DND-41 (cell line): ENCODE data around the gene SEMA6B.

Source experiments
- ATAC-seq: fragments of 200-7000 bp; cut with Tn5 transposase; 3 replicates; pipeline ENCODE4 v1.9.1; 2021; ENCODE audit warnings: low read depth; ENCODE audit not compliant: insufficient read depth
- DNase-seq: peaks from one replicate; pipeline ENCODE4 v3.0.0-alpha.2; 2020
- H2AFZ ChIP-seq: 2 replicates; pipeline ENCODE4 v1.6.0; 2012; ENCODE audit warnings: low read depth, low read length
- H3K27ac ChIP-seq: 2 replicates; pipeline ENCODE4 v1.5.1; 2012; ENCODE audit warnings: low read length, inconsistent platforms
- H3K27me3 ChIP-seq: fragments of 200-600 bp; sonication (generic); 2 replicates; pipeline ENCODE4 v1.6.0; 2012; ENCODE audit warnings: low read length, mild to moderate bottlenecking, inconsistent platforms; ENCODE audit not compliant: insufficient read depth, poor library complexity
- H3K36me3 ChIP-seq: 2 replicates; pipeline ENCODE4 v1.5.1; 2012; ENCODE audit warnings: low read length, inconsistent platforms; ENCODE audit not compliant: insufficient read depth
- H3K4me1 ChIP-seq: 2 replicates; pipeline ENCODE4 v1.5.1; 2012; ENCODE audit warnings: mild to moderate bottlenecking, low read length; ENCODE audit not compliant: insufficient read depth
- H3K4me2 ChIP-seq: 2 replicates; pipeline ENCODE4 v1.6.0; 2012; ENCODE audit warnings: mild to moderate bottlenecking, moderate library complexity, low read length, inconsistent platforms; ENCODE audit not compliant: insufficient read depth
- H3K4me3 ChIP-seq, 2 experiments: fragments of 200-600 bp in 1 of 2; shearing (Covaris generic) in 1 of 2; 2 replicates each; pipeline ENCODE4 v1.5.1; 2012 to 2016; ENCODE audit warnings: inconsistent platforms in 2 of 2, low read length in 2 of 2, mild to moderate bottlenecking in 2 of 2, low read depth in 1 of 2, moderate library complexity in 1 of 2
- H3K79me2 ChIP-seq: 2 replicates; pipeline ENCODE4 v1.6.0; 2012; ENCODE audit warnings: low read length, inconsistent platforms; ENCODE audit not compliant: insufficient read depth
- H3K9ac ChIP-seq: 2 replicates; pipeline ENCODE4 v1.6.0; 2012; ENCODE audit warnings: low read depth, mild to moderate bottlenecking, inconsistent platforms, low read length, moderate library complexity
- H3K9me3 ChIP-seq: 2 replicates; pipeline ENCODE4 v1.5.1; 2012; ENCODE audit warnings: low read length, moderate library complexity, mild to moderate bottlenecking, inconsistent platforms; ENCODE audit not compliant: insufficient read depth, severe bottlenecking
- H4K20me1 ChIP-seq: 2 replicates; pipeline ENCODE4 v1.6.0; 2012; ENCODE audit warnings: low read length; ENCODE audit not compliant: insufficient read depth
- EZH2 ChIP-seq: IDR thresholded peaks from 3 replicates; pipeline ENCODE4 v1.6.1; 2012; ENCODE audit warnings: borderline replicate concordance, low read depth, mild to moderate bottlenecking, moderate library complexity, low read length, inconsistent platforms; ENCODE audit not compliant: severe bottlenecking
- TF ChIP-seq, protein P1 (sequence below): IDR thresholded peaks from 2 replicates; pipeline ENCODE4 v1.5.1; 2012; ENCODE audit warnings: borderline replicate concordance, low read length, moderate library complexity, mild to moderate bottlenecking; ENCODE audit not compliant: poor library complexity, severe bottlenecking; ENCODE audit errors: extremely low read depth

The SEMA6B gene, protein sequence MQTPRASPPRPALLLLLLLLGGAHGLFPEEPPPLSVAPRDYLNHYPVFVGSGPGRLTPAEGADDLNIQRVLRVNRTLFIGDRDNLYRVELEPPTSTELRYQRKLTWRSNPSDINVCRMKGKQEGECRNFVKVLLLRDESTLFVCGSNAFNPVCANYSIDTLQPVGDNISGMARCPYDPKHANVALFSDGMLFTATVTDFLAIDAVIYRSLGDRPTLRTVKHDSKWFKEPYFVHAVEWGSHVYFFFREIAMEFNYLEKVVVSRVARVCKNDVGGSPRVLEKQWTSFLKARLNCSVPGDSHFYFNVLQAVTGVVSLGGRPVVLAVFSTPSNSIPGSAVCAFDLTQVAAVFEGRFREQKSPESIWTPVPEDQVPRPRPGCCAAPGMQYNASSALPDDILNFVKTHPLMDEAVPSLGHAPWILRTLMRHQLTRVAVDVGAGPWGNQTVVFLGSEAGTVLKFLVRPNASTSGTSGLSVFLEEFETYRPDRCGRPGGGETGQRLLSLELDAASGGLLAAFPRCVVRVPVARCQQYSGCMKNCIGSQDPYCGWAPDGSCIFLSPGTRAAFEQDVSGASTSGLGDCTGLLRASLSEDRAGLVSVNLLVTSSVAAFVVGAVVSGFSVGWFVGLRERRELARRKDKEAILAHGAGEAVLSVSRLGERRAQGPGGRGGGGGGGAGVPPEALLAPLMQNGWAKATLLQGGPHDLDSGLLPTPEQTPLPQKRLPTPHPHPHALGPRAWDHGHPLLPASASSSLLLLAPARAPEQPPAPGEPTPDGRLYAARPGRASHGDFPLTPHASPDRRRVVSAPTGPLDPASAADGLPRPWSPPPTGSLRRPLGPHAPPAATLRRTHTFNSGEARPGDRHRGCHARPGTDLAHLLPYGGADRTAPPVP

DNA sequence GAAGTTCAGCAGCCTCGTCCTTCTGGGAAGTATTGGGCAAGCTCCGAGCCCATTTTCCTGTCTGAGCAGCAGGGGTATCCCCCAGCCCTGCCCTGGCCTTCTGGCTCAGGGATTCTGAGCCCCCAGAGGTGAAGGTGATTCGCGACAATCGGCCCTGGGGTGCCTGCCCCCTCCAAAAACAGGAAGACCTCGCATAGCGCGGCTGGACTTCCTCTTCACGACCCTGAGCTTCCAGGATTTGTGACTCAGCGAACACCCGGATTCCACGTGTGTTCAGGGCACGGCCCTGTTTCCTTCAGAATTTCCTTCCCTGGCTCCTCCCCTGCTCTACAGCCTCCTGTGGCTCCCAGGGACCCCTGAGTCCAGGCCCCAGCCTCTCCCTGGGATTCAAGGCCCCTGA, at the start of gene SEMA6B:
TSS of gene SEMA6B (minus strand) at position 116 of the 400 bp plus-strand sequence. CDS start 1,227 bp downstream, outside the sequence.
- ATAC-seq = no peak
- DNase-seq = no peak

DNA sequence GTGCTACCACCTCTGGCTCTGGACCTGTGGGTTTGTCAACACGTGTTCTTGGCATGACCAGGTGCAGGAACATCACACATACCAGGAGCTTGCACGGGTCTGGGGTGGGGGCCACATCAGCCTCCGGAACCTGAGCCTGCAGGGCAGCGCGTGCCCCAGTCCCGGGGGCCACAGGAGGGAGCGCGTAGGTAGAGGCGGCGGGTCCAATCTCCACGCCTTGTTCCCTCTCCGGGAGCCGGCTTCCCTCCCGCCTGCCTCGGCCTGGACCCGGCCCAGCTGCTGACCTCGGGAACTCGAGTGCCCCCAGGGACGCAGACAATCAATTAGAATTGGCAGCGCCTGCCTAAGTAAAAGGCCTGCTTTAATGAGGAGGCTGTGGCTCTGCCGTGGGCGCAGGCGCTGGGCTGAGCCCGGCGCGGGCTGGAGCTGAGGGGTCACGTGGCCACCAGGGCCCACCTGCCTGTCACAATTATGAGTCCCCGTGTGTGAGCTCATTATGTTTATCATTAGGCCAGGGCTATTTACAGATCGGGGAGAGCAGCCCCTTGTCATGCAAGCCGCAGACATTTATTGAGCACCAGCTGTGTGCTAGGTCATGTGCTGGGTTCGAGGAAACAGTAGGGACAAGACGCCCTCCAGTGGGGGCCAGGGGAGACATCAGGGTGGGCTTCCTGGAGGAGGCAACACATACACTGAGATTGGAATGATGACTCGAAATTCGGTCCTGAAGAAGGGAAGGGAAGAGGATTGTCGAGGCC, 47.6 kb upstream of the SEMA6B start:
- no peak for DNase-seq
- no peak for TF ChIP-seq EZH2

More for the DNA sequence above, at the start of gene SEMA6B:
- Histone ChIP-seq H2AFZ (no peak within 1 kb of the TSS), H3K4me1 (peaks cover 3% of the 10 kb centered on the region; the same call in 1 of the 2 replicates), H3K79me2 (no peaks in the 10 kb centered on the region), H3K4me2 (no peak within 1 kb of the TSS), H3K4me3 (no peak within 1 kb of the TSS), H4K20me1 (no peaks in the 10 kb centered on the region), H3K9me3 (no peaks in the 10 kb centered on the region), H3K27me3 (no peaks in the 10 kb centered on the region), H3K36me3 (no peaks in the 10 kb centered on the region), H3K9ac (no peak within 1 kb of the TSS), H3K27ac (no peak within 1 kb of the TSS)
- TF ChIP-seq, protein P1, sequence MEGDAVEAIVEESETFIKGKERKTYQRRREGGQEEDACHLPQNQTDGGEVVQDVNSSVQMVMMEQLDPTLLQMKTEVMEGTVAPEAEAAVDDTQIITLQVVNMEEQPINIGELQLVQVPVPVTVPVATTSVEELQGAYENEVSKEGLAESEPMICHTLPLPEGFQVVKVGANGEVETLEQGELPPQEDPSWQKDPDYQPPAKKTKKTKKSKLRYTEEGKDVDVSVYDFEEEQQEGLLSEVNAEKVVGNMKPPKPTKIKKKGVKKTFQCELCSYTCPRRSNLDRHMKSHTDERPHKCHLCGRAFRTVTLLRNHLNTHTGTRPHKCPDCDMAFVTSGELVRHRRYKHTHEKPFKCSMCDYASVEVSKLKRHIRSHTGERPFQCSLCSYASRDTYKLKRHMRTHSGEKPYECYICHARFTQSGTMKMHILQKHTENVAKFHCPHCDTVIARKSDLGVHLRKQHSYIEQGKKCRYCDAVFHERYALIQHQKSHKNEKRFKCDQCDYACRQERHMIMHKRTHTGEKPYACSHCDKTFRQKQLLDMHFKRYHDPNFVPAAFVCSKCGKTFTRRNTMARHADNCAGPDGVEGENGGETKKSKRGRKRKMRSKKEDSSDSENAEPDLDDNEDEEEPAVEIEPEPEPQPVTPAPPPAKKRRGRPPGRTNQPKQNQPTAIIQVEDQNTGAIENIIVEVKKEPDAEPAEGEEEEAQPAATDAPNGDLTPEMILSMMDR = no peak

DNA sequence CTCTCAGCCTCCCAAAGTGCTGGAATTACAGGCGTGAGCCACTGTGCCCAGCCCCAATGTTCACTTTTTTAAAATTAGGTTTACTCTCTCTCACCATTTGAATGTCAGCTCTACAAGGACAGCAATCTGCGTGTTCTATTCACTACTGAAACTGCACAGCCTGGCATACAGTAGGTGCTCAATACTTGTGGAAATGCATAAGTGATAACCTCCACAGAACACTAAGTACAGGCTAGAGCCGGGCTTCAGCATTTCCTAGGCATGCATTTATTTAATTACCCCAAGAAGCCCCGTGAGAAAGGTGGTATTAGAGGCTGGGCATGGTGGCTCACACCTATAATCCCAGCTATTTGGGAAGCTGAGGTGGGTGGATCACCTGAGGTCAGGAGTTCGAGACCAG, 46.7 kb upstream of the SEMA6B start:
- Histone ChIP-seq H3K79me2 (no peaks in the 10 kb centered on the region), H3K4me3 (no peak overlapping the region), H3K9me3 (no peaks in the 10 kb centered on the region), H3K4me2 (no peak overlapping the region), H3K4me1 (no peaks in the 10 kb centered on the region), H3K9ac (no peak overlapping the region), H3K36me3 (no peaks in the 10 kb centered on the region), H4K20me1 (no peaks in the 10 kb centered on the region), H2AFZ (no peak overlapping the region), H3K27ac (no peak overlapping the region), H3K27me3 (no peaks in the 10 kb centered on the region)
- no peak for ATAC-seq
- TF ChIP-seq, protein P1 = no peak
- no peak for TF ChIP-seq EZH2
- no peak for DNase-seq

More for the DNA sequence above, 47.6 kb upstream of the SEMA6B start:
- ATAC-seq = no peak
- no peak overlapping the region for H3K4me3 ChIP-seq
- no peaks in the 10 kb centered on the region for H4K20me1 ChIP-seq
- H3K4me2 ChIP-seq = no peak overlapping the region
- H2AFZ ChIP-seq = no peak overlapping the region
- no peak overlapping the region for H3K27ac ChIP-seq
- H3K4me1 ChIP-seq = no peaks in the 10 kb centered on the region
- H3K27me3 ChIP-seq = no peaks in the 10 kb centered on the region
- no peak overlapping the region for H3K9ac ChIP-seq
- H3K36me3 ChIP-seq = no peaks in the 10 kb centered on the region
- H3K79me2 ChIP-seq = no peaks in the 10 kb centered on the region
- H3K9me3 ChIP-seq = no peaks in the 10 kb centered on the region
